HL-60/S4 (cell line): ENCODE results near the gene ZC3H12A.
"Not testable (repeated sequence)": the region's sequence is repeated elsewhere in the genome, so short reads cannot be mapped to it uniquely, and the experiment has no call there.

ENCODE experiments used
- in situ Hi-C: fragments of 300-500 bp; cut with MboI; formaldehyde crosslinking; loops from 2 replicates; pipeline ENCODE4 v1.14.3; 2022; ENCODE audit warnings: low sequenced_read_pairs

ZC3H12A gene

GRCh38 chr1:37498872-37499617, 24.7 kb downstream of the ZC3H12A start:
- in situ Hi-C loops = no loop called here

GRCh38 chr1:37501661-37502060, 27.3 kb downstream of the ZC3H12A start:
- in situ Hi-C loops = no loop called here

GRCh38 chr1:37502104-37502503, 27.7 kb downstream of the ZC3H12A start:
- in situ Hi-C loops = no loop called here

GRCh38 chr1:37502791-37503190, 28.4 kb downstream of the ZC3H12A start:
- in situ Hi-C loops = not testable (repeated sequence)

GRCh38 chr1:37506740-37507139, 32.4 kb downstream of the ZC3H12A start:
- in situ Hi-C loops = no loop called here

- in situ Hi-C loops = no loop called here
Measured at GRCh38 chr1:37509181-37509580, 34.8 kb downstream of the ZC3H12A start.

GRCh38 chr1:37513795-37514349, 39.5 kb downstream of the ZC3H12A start:
- in situ Hi-C loops = no loop called here

GRCh38 chr1:37514350-37515184, 40.2 kb downstream of the ZC3H12A start, which contains the start of gene MEAF6:
Gene MEAF6, minus strand, starts transcription at chr1:37514766. Its CDS starts 20 bp downstream, at chr1:37514746.
- in situ Hi-C loops = no loop called here

GRCh38 chr1:37515185-37516034, 41.0 kb downstream of the ZC3H12A start:
- in situ Hi-C loops = no loop called here

GRCh38 chr1:37517569-37517968, 43.2 kb downstream of the ZC3H12A start:
- in situ Hi-C loops = no loop called here

- in situ Hi-C loops = not testable (repeated sequence)
Measured at GRCh38 chr1:37518241-37518640, 43.9 kb downstream of the ZC3H12A start.

- in situ Hi-C loops = not testable (repeated sequence)
Measured at GRCh38 chr1:37518929-37519328, 44.5 kb downstream of the ZC3H12A start.

- in situ Hi-C loops = no loop called here
Measured at GRCh38 chr1:37519613-37520012, 45.2 kb downstream of the ZC3H12A start.

GRCh38 chr1:37529888-37530287, 55.5 kb downstream of the ZC3H12A start:
- in situ Hi-C loops = not testable (repeated sequence)

- in situ Hi-C loops = not testable (repeated sequence)
Measured at GRCh38 chr1:37532418-37533156, 58.2 kb downstream of the ZC3H12A start.

- in situ Hi-C loops = no loop called here
Measured at GRCh38 chr1:37533317-37534093, 59.1 kb downstream of the ZC3H12A start.
